ENCODE data around the gene ZDHHC14. TPM values are rescaled to one million over a fixed set of nuclear protein-coding genes. Genes with fewer than 3 reads are reported as not detected.

The ZDHHC14 gene
- total RNA-seq, 1 experiment from 2014 or later, result 1.7 TPM

DNA sequence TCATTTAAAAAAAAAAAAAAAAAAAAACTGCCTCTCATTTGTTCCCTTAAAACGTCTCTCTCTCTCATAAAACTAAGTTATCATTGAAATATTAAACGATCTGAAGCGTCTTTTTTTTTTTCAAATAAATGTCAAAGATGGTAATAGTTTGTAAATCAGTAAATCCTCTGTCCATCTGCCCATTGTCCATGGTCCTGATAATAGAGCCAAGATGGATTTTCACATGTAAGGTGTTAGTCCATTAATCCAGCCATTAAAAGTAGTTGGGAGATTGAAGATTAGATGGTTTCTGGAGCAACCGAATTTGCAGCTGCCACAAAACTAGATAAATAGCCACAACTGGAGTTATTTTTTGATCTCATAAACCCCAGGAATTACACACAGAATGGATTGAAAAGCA is 296.2 kb downstream of the ZDHHC14 start:
- Histone ChIP-seq H2BK5ac (ENCODE audit: insufficient read length, low read length) (no peak overlapping the region), H2BK12ac (ENCODE audit: insufficient read length, low read depth, low read length) (no peak overlapping the region), H3K9me3 (ENCODE audit: control insufficient read depth, low read depth, low read length) (no peaks in the 10 kb centered on the region), H3K23me2 (ENCODE audit: insufficient read length, low read depth, low read length, poor library complexity, severe bottlenecking) (no peaks in the 10 kb centered on the region), H3K56ac (ENCODE audit: insufficient read length, low read depth, low read length) (no peak overlapping the region), H4K20me1 (ENCODE audit: control insufficient read depth, insufficient read depth, insufficient read length) (no peaks in the 10 kb centered on the region), H2BK20ac (ENCODE audit: low read depth, low read length, poor library complexity, severe bottlenecking) (no peak overlapping the region), H3K4me2 (ENCODE audit: insufficient read depth, insufficient read length, low read length) (no peak overlapping the region), H3K23ac (ENCODE audit: insufficient read length, low read depth, low read length) (no peak overlapping the region), H2AK5ac (ENCODE audit: insufficient read length, low read length) (no peak overlapping the region), H2AFZ (ENCODE audit: low read length) (no peak overlapping the region), H4K5ac (ENCODE audit: insufficient read length, low read depth, low read length) (no peak overlapping the region), H3K27me3 (ENCODE audit: insufficient read depth, low read length) (no peaks in the 10 kb centered on the region), H4K8ac (replicated peaks; ENCODE audit: insufficient read length, low read depth, low read length) (no peak overlapping the region), H2BK15ac (ENCODE audit: low read depth, low read length) (no peak overlapping the region), H3K27ac (ENCODE audit: insufficient read length, low read depth, low read length) (no peak overlapping the region), H3K9ac (ENCODE audit: extremely low read depth, insufficient read length, low read length) (no peak overlapping the region), H4K91ac (ENCODE audit: insufficient read length, low read depth, low read length) (no peak overlapping the region), H3K4ac (ENCODE audit: low read depth, low read length) (no peak overlapping the region), H3K14ac (ENCODE audit: insufficient read depth, low read length) (no peak overlapping the region), H2BK120ac (ENCODE audit: low read depth, low read length, poor library complexity, severe bottlenecking) (no peak overlapping the region), H3K79me2 (ENCODE audit: insufficient read depth, low read length) (no peaks in the 10 kb centered on the region), H3K18ac (ENCODE audit: insufficient read length, low read depth, low read length) (no peak overlapping the region), H3T11ph (ENCODE audit: low read length) (no peak overlapping the region), H3K4me1 (ENCODE audit: insufficient read depth, low read length) (no peaks in the 10 kb centered on the region), H3K79me1 (ENCODE audit: insufficient read depth, low read depth, low read length, poor library complexity, severe bottlenecking) (no peaks in the 10 kb centered on the region)
- peaks cover 4% of the 10 kb centered on the region for H3K27me3 Mint-ChIP-seq (ENCODE audit: low read depth)
- H3K36me3 Mint-ChIP-seq (ENCODE audit: insufficient read depth in 1 of 3, low read depth in 3 of 3), result peaks cover 0 to 2% (median 0%) of the 10 kb centered on the region in 3 experiments; a peak in 1 of 7 replicates
- no peak overlapping the region for H3K4me3 Mint-ChIP-seq
- H3K27ac Mint-ChIP-seq, result no peak overlapping the region
- 0 out of 4 replicates have a peak, but pooled peaks cover 0 to 2% of the 10 kb centered on the region in 2 experiments for H3K4me1 Mint-ChIP-seq
- no peak for DNase-seq
- TF ChIP-seq, protein P1, sequence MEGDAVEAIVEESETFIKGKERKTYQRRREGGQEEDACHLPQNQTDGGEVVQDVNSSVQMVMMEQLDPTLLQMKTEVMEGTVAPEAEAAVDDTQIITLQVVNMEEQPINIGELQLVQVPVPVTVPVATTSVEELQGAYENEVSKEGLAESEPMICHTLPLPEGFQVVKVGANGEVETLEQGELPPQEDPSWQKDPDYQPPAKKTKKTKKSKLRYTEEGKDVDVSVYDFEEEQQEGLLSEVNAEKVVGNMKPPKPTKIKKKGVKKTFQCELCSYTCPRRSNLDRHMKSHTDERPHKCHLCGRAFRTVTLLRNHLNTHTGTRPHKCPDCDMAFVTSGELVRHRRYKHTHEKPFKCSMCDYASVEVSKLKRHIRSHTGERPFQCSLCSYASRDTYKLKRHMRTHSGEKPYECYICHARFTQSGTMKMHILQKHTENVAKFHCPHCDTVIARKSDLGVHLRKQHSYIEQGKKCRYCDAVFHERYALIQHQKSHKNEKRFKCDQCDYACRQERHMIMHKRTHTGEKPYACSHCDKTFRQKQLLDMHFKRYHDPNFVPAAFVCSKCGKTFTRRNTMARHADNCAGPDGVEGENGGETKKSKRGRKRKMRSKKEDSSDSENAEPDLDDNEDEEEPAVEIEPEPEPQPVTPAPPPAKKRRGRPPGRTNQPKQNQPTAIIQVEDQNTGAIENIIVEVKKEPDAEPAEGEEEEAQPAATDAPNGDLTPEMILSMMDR (conservative IDR thresholded peaks at IDR 0.05), result no peak
- no peaks in the 10 kb centered on the region for H3K9me3 Mint-ChIP-seq
- WGBS (ENCODE audit: extremely low coverage, insufficient read length, low lambda C conversion rate), result no CpG with 5 or more reads among the region's 4 CpGs

Measured in H9 (cell line).